Esophagus squamous epithelium (tissue), 5 donors: ENCODE results near the gene PLXDC2. TPM values are rescaled to one million over a fixed set of nuclear protein-coding genes. Genes with fewer than 3 reads are reported as not detected.

ENCODE experiments used
- DNase-seq: peaks from one replicate; lab custom pipeline; 2025; lab: John Stamatoyannopoulos, UW
- H3K27ac ChIP-seq, 4 donors: fragments of 200-600 bp; sonication (generic); one replicate each; pipeline ENCODE4 v1.5.1; 2016 to 2019; ENCODE audit warnings: mild to moderate bottlenecking in 1 of 4
- H3K27me3 ChIP-seq, 4 donors: fragments of 200-600 bp; sonication (generic); 1 replicate in 3 of 4; 2 replicates in 1 of 4; pipeline versions ENCODE4 v1.5.1 to v1.6.0; 2017 to 2021; ENCODE audit warnings: antibody characterized with exemption in 1 of 4
- H3K36me3 ChIP-seq, 3 donors: fragments of 200-600 bp; sonication (generic); one replicate each; pipeline ENCODE4 v1.5.1; 2016 to 2019
- H3K4me1 ChIP-seq, 3 donors: fragments of 200-600 bp; sonication (generic); one replicate each; pipeline ENCODE4 v1.5.1; 2017 to 2019
- H3K4me3 ChIP-seq, 4 donors: fragments of 200-600 bp; sonication (generic); 1 replicate in 3 of 4; 2 replicates in 1 of 4; pipeline ENCODE4 v1.5.1; 2016 to 2019; ENCODE audit warnings: mild to moderate bottlenecking in 2 of 4, moderate library complexity in 1 of 4
- H3K9me3 ChIP-seq, 3 donors: fragments of 200-600 bp; sonication (generic); one replicate each; pipeline ENCODE4 v1.5.1; 2016 to 2019
- CTCF ChIP-seq, 6 experiments: fragments of 450-650 bp in 4 of 6; fragments of 200-600 bp in 2 of 6; sonication (generic) in 2 of 6; IDR thresholded peaks; one replicate each; pipeline ENCODE4 v1.5.1; 2016 to 2019; ENCODE audit warnings: antibody characterized with exemption in 6 of 6, mild to moderate bottlenecking in 4 of 6, moderate library complexity in 4 of 6
- POLR2A ChIP-seq, 4 donors: fragments of 450-650 bp; IDR thresholded peaks; one replicate each; pipeline ENCODE4 v1.6.1; 2017; ENCODE audit warnings: antibody characterized with exemption in 4 of 4, mild to moderate bottlenecking in 4 of 4, moderate library complexity in 3 of 4
- WGBS, 2 donors: methylation state at CpG; one replicate each; pipeline ENCODE4 v1.1.5; 2018; 5-methylcytosine and 5-hydroxymethylcytosine counted together
- intact Hi-C: fragments of 100-400 bp; cut with DNase I; formaldehyde crosslinking; loops from one replicate; pipeline ENCODE4 v1.15.0; 2022
- total RNA-seq, 4 donors: library from RNA; depleted of rRNA; stranded (reverse); fragments of >200 nt; gene quantifications; one replicate each; pipeline ENCODE4 v1.1.0, GENCODE V29; 2016
- donor health status: DM: yes; HTN: yes; CAD: no.

Gene PLXDC2
- total RNA-seq, 4 donors from 2014 or later, result 22.4 to 50.4 (median 36.9) TPM

- Histone ChIP-seq H3K36me3 (no peaks in the 10 kb centered on the region), H3K27me3 (no peaks in the 10 kb centered on the region), H3K4me1 (no peaks in the 10 kb centered on the region), H3K27ac (no peak overlapping the region), H3K9me3 (no peaks in the 10 kb centered on the region), H3K4me3 (no peak overlapping the region)
- intact Hi-C loops, result no loop called here
- no peak for DNase-seq
- no peak for TF ChIP-seq POLR2A (IDR thresholded peaks at IDR 0.05)
- TF ChIP-seq CTCF (IDR thresholded peaks at IDR 0.05), result no peak
- 90 to 91% methylated on average over 1 of the region's 1 CpG for WGBS, 2 donors
These were observed 43.9 kb downstream of the PLXDC2 start for GRCh38 chr10:19860107-19860506.

GRCh38 chr10:19862811-19863515 is 46.7 kb downstream of the PLXDC2 start:
- no peaks in the 10 kb centered on the region for H3K27me3 ChIP-seq
- no peaks in the 10 kb centered on the region for H3K9me3 ChIP-seq
- H3K4me1 ChIP-seq, result no peaks in the 10 kb centered on the region
- TF ChIP-seq CTCF (IDR thresholded peaks at IDR 0.05), result no peak
- no peak for TF ChIP-seq POLR2A (IDR thresholded peaks at IDR 0.05)
- intact Hi-C loops, result no loop called here
- no peak overlapping the region for H3K4me3 ChIP-seq
- WGBS, 2 donors, result 55 to 74% methylated on average over 8 of the region's 8 CpGs
- H3K36me3 ChIP-seq, result peaks cover 0 to 3% (median 0%) of the 10 kb centered on the region in 3 donors
- no peak overlapping the region for H3K27ac ChIP-seq
- no peak for DNase-seq

GRCh38 chr10:19865676-19866075 is 49.4 kb downstream of the PLXDC2 start:
- peaks cover 0 to 3% (median 0%) of the 10 kb centered on the region in 3 donors for H3K36me3 ChIP-seq
- H3K4me3 ChIP-seq, result no peak overlapping the region
- DNase-seq, result no peak
- no peaks in the 10 kb centered on the region for H3K9me3 ChIP-seq
- H3K27ac ChIP-seq, result no peak overlapping the region
- TF ChIP-seq POLR2A (IDR thresholded peaks at IDR 0.05) (no peak), CTCF (IDR thresholded peaks at IDR 0.05) (no peak)
- H3K27me3 ChIP-seq, result no peaks in the 10 kb centered on the region
- no peaks in the 10 kb centered on the region for H3K4me1 ChIP-seq
- intact Hi-C loops, result no loop called here

- no peaks in the 10 kb centered on the region for H3K27me3 ChIP-seq
- H3K36me3 ChIP-seq, result peaks cover 0 to 3% (median 0%) of the 10 kb centered on the region in 3 donors
- no peak for DNase-seq
- intact Hi-C loops, result no loop called here
- 83 to 91% methylated on average over 1 of the region's 1 CpG for WGBS, 2 donors
- no peak overlapping the region for H3K27ac ChIP-seq
- H3K9me3 ChIP-seq, result no peaks in the 10 kb centered on the region
- no peak overlapping the region for H3K4me3 ChIP-seq
- peaks cover 0 to 5% (median 0%) of the 10 kb centered on the region in 3 donors for H3K4me1 ChIP-seq
- no peak for TF ChIP-seq CTCF (IDR thresholded peaks at IDR 0.05)
- TF ChIP-seq POLR2A (IDR thresholded peaks at IDR 0.05), result no peak
These were observed 53.1 kb downstream of the PLXDC2 start for GRCh38 chr10:19869370-19869769.

GRCh38 chr10:19872504-19873271 is 56.5 kb downstream of the PLXDC2 start:
- 71 to 87% methylated on average over 10 to 11 of the region's 11 CpGs for WGBS, 2 donors
- intact Hi-C loops, result no loop called here

More at GRCh38 chr10:19872504-19873271, 56.5 kb downstream of the PLXDC2 start:
- H3K27me3 ChIP-seq, result no peaks in the 10 kb centered on the region
- TF ChIP-seq POLR2A (IDR thresholded peaks at IDR 0.05) (no peak), CTCF (IDR thresholded peaks at IDR 0.05) (no peak)
- no peak for DNase-seq
- H3K9me3 ChIP-seq, result no peaks in the 10 kb centered on the region
- H3K4me3 ChIP-seq, result no peak overlapping the region
- no peaks in the 10 kb centered on the region for H3K36me3 ChIP-seq
- H3K4me1 ChIP-seq, result peaks cover 0 to 19% (median 5%) of the 10 kb centered on the region in 3 donors
- peak overlapping the region in 2 of 4 donors; percentile 15 to 47 for H3K27ac ChIP-seq
